H9 (cell line): ENCODE results near the gene RLF. TPM values are rescaled to one million over a fixed set of nuclear protein-coding genes. Genes with fewer than 3 reads are reported as not detected.

Source experiments
- DNase-seq: peaks from one replicate; pipeline ENCODE4 v3.0.0-alpha.2; 2017
- H2AFZ ChIP-seq: one replicate; pipeline ENCODE4 v1.6.1; 2013; ENCODE audit warnings: mild to moderate bottlenecking, low read length, control low read depth, moderate library complexity
- H2AK5ac ChIP-seq: 2 replicates; pipeline ENCODE4 v1.6.1; 2013; ENCODE audit warnings: low read length, control low read depth, mixed read lengths; ENCODE audit not compliant: insufficient read length
- H2BK120ac ChIP-seq: one replicate; pipeline ENCODE4 v1.6.1; 2013; ENCODE audit warnings: low read depth, mild to moderate bottlenecking, low read length, control low read depth, inconsistent platforms; ENCODE audit not compliant: poor library complexity, severe bottlenecking
- H2BK12ac ChIP-seq: 2 replicates; pipeline ENCODE4 v1.6.1; 2013; ENCODE audit warnings: low read length, control low read depth, mixed read lengths, low read depth; ENCODE audit not compliant: insufficient read length
- H2BK15ac ChIP-seq: 2 replicates; pipeline ENCODE4 v1.6.1; 2013; ENCODE audit warnings: low read depth, low read length, control low read depth
- H2BK20ac ChIP-seq: one replicate; pipeline ENCODE4 v1.6.1; 2013; ENCODE audit warnings: low read depth, mild to moderate bottlenecking, low read length, control low read depth, inconsistent platforms; ENCODE audit not compliant: poor library complexity, severe bottlenecking
- H2BK5ac ChIP-seq: 2 replicates; pipeline ENCODE4 v1.6.1; 2013; ENCODE audit warnings: low read length, control low read depth, mixed read lengths; ENCODE audit not compliant: insufficient read length
- H3K14ac ChIP-seq: 2 replicates; pipeline ENCODE4 v1.6.1; 2013; ENCODE audit warnings: low read length, control low read depth; ENCODE audit not compliant: insufficient read depth
- H3K18ac ChIP-seq: 2 replicates; pipeline ENCODE4 v1.6.1; 2013; ENCODE audit warnings: low read depth, mild to moderate bottlenecking, mixed read lengths, low read length, control low read depth; ENCODE audit not compliant: insufficient read length
- H3K23ac ChIP-seq: 2 replicates; pipeline ENCODE4 v1.6.1; 2013; ENCODE audit warnings: low read length, control low read depth, mixed read lengths, low read depth; ENCODE audit not compliant: insufficient read length
- H3K23me2 ChIP-seq: 2 replicates; pipeline ENCODE4 v1.6.1; 2013; ENCODE audit warnings: low read depth, mild to moderate bottlenecking, mixed read lengths, low read length, control low read depth; ENCODE audit not compliant: insufficient read length, poor library complexity, severe bottlenecking
- H3K27ac ChIP-seq: 2 replicates; pipeline ENCODE4 v1.5.1; 2013; ENCODE audit warnings: low read length, control low read depth, mixed read lengths, low read depth; ENCODE audit not compliant: insufficient read length
- H3K27me3 ChIP-seq: 2 replicates; pipeline ENCODE4 v1.6.1; 2013; ENCODE audit warnings: low read length, control low read depth, inconsistent platforms; ENCODE audit not compliant: insufficient read depth
- H3K4ac ChIP-seq: 2 replicates; pipeline ENCODE4 v1.6.1; 2013; ENCODE audit warnings: low read depth, mild to moderate bottlenecking, control low read depth, inconsistent platforms, low read length, moderate library complexity
- H3K4me1 ChIP-seq: 2 replicates; pipeline ENCODE4 v1.6.1; 2013; ENCODE audit warnings: low read length, control low read depth, inconsistent platforms; ENCODE audit not compliant: insufficient read depth
- H3K4me2 ChIP-seq: 2 replicates; pipeline ENCODE4 v1.6.1; 2013; ENCODE audit warnings: low read length, control low read depth, mixed read lengths; ENCODE audit not compliant: insufficient read length, insufficient read depth
- H3K56ac ChIP-seq: 2 replicates; pipeline ENCODE4 v1.6.1; 2013; ENCODE audit warnings: low read depth, mild to moderate bottlenecking, mixed read lengths, low read length, control low read depth; ENCODE audit not compliant: insufficient read length
- H3K79me1 ChIP-seq: 2 replicates; pipeline ENCODE4 v1.6.1; 2013; ENCODE audit warnings: low read depth, mild to moderate bottlenecking, moderate library complexity, low read length, control low read depth, inconsistent platforms; ENCODE audit not compliant: insufficient read depth, poor library complexity, severe bottlenecking
- H3K79me2 ChIP-seq: 2 replicates; pipeline ENCODE4 v1.6.1; 2013; ENCODE audit warnings: low read length, control low read depth, inconsistent platforms; ENCODE audit not compliant: insufficient read depth
- H3K9ac ChIP-seq: 2 replicates; pipeline ENCODE4 v1.6.1; 2013; ENCODE audit warnings: low read length, control low read depth, mixed read lengths; ENCODE audit not compliant: insufficient read length; ENCODE audit errors: extremely low read depth
- H3K9me3 ChIP-seq: one replicate; pipeline ENCODE4 v1.6.1; 2013; ENCODE audit warnings: low read depth, low read length, inconsistent platforms; ENCODE audit not compliant: control insufficient read depth
- H3T11ph ChIP-seq: one replicate; pipeline ENCODE4 v1.6.1; 2013; ENCODE audit warnings: mild to moderate bottlenecking, low read length, control low read depth, inconsistent platforms
- H4K20me1 ChIP-seq: one replicate; pipeline ENCODE4 v1.6.1; 2013; ENCODE audit not compliant: control insufficient read depth, insufficient read length, insufficient read depth
- H4K5ac ChIP-seq: 2 replicates; pipeline ENCODE4 v1.6.1; 2013; ENCODE audit warnings: low read depth, mild to moderate bottlenecking, mixed read lengths, low read length, control low read depth; ENCODE audit not compliant: insufficient read length
- H4K8ac ChIP-seq: replicated peaks from 2 replicates; pipeline ENCODE4 v1.6.1; 2013; ENCODE audit warnings: low read length, control low read depth, mixed read lengths, low read depth; ENCODE audit not compliant: insufficient read length
- H4K91ac ChIP-seq: 2 replicates; pipeline ENCODE4 v1.6.1; 2013; ENCODE audit warnings: low read depth, mild to moderate bottlenecking, moderate library complexity, mixed read lengths, low read length, control low read depth; ENCODE audit not compliant: insufficient read length
- H3K27ac Mint-ChIP-seq, 3 experiments: 2 replicates in 2 of 3; 3 replicates in 1 of 3; pipeline ENCODE4 v1.8.0; 2020 to 2021; ENCODE audit warnings: mixed read lengths in 3 of 3, mild to moderate bottlenecking in 1 of 3, moderate library complexity in 1 of 3
- H3K27me3 Mint-ChIP-seq: 2 replicates; pipeline ENCODE4 v1.8.0; 2021; ENCODE audit warnings: low read depth, mild to moderate bottlenecking, moderate library complexity, mixed read lengths
- H3K36me3 Mint-ChIP-seq, 3 experiments: 2 replicates in 2 of 3; 3 replicates in 1 of 3; pipeline ENCODE4 v1.8.0; 2020 to 2021; ENCODE audit warnings: low read depth in 3 of 3, mixed read lengths in 3 of 3; ENCODE audit not compliant: insufficient read depth in 1 of 3
- H3K4me1 Mint-ChIP-seq, 2 experiments: 2 replicates each; pipeline ENCODE4 v1.8.0; 2020; ENCODE audit warnings: mixed read lengths in 2 of 2
- H3K4me3 Mint-ChIP-seq, 2 experiments: 2 replicates in 1 of 2; 3 replicates in 1 of 2; pipeline ENCODE4 v1.8.0; 2020 to 2021; ENCODE audit warnings: mild to moderate bottlenecking in 2 of 2, mixed read lengths in 2 of 2, moderate library complexity in 1 of 2
- H3K9me3 Mint-ChIP-seq, 2 experiments: 2 replicates in 1 of 2; 3 replicates in 1 of 2; pipeline ENCODE4 v1.8.0; 2020; ENCODE audit warnings: mild to moderate bottlenecking in 2 of 2, mixed read lengths in 2 of 2, moderate library complexity in 1 of 2
- WGBS: extraction: QIAGEN DNeasy Blood & Tissue Kit; methylation state at CpG from one replicate; pipeline ENCODE4 v1.1.7; 2013; ENCODE audit warnings: missing lambda C conversion rate, low lambda C conversion rate, mixed read lengths; ENCODE audit not compliant: insufficient read length; ENCODE audit errors: extremely low coverage; 5-methylcytosine and 5-hydroxymethylcytosine counted together
- total RNA-seq: library from RNA; stranded (reverse); gene quantifications from 2 replicates; pipeline ENCODE4 v1.2.1, GENCODE V29; 2021
- TF ChIP-seq, protein P1 (sequence below): fragments of 200-600 bp; sonication (generic); conservative IDR thresholded peaks from 3 replicates; pipeline ENCODE4 v1.8.0; 2021; ENCODE audit warnings: antibody characterized with exemption, mild to moderate bottlenecking

Gene RLF
- total RNA-seq, 1 experiment from 2014 or later = 19.2 TPM

DNA sequence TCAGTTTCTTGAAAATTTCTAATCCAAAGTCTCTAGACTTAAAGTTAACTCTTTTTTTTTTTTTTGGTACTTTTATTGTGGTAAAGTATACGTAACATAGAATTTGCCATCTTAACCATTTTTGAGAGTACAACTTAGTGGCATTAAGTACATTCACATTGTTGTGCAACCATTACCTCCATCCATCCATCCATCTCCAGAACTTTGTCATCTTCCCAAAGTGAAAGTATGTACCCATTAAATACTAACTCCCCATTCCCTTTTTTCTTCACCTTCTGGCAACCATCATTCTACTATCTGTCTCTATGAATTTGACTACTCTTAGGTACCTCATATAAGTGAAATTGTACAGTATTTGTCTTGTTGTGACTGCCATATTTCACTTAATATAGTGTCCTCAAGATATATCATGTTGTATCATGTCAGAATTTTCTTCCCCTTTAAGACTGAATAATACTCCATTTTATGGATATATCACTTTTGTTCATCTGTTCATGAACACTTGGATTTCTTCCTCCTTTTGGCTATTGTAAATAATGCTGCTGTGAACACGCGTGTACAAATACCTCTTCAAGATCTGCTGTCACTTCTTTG is 18.4 kb downstream of the RLF start:
- Histone ChIP-seq H2BK120ac (no peak overlapping the region), H3K56ac (no peak overlapping the region), H3K14ac (no peak overlapping the region), H4K91ac (no peak overlapping the region), H3K18ac (no peak overlapping the region), H3K9ac (no peak overlapping the region), H3K23ac (no peak overlapping the region), H2AFZ (no peak overlapping the region), H3K4me1 (no peaks in the 10 kb centered on the region; the same call in 1 of the 2 replicates), H2BK12ac (no peak overlapping the region), H2BK20ac (no peak overlapping the region), H2AK5ac (no peak overlapping the region), H4K8ac (no peak overlapping the region), H3K9me3 (no peaks in the 10 kb centered on the region), H2BK5ac (no peak overlapping the region), H3K4me2 (no peak overlapping the region), H3K27ac (no peak overlapping the region), H3K79me2 (peaks cover 19% of the 10 kb centered on the region; the same call in 1 of the 2 replicates), H4K20me1 (no peaks in the 10 kb centered on the region), H4K5ac (no peak overlapping the region), H2BK15ac (no peak overlapping the region), H3K23me2 (no peaks in the 10 kb centered on the region), H3K27me3 (no peaks in the 10 kb centered on the region), H3K4ac (no peak overlapping the region), H3K79me1 (peaks cover 14% of the 10 kb centered on the region), H3T11ph (no peak overlapping the region)
- Mint-ChIP-seq H3K4me3 (no peak overlapping the region), H3K27me3 (no peaks in the 10 kb centered on the region), H3K36me3 (peaks cover 0 to 5% (median 4%) of the 10 kb centered on the region in 3 experiments; a peak in 4 of 7 replicates), H3K9me3 (no peaks in the 10 kb centered on the region), H3K4me1 (peaks cover 5 to 7% of the 10 kb centered on the region in 2 experiments), H3K27ac (no peak overlapping the region; a peak in 1 of 7 replicates)
- no CpG with 5 or more reads among the region's 3 CpGs for WGBS
- TF ChIP-seq, protein P1, sequence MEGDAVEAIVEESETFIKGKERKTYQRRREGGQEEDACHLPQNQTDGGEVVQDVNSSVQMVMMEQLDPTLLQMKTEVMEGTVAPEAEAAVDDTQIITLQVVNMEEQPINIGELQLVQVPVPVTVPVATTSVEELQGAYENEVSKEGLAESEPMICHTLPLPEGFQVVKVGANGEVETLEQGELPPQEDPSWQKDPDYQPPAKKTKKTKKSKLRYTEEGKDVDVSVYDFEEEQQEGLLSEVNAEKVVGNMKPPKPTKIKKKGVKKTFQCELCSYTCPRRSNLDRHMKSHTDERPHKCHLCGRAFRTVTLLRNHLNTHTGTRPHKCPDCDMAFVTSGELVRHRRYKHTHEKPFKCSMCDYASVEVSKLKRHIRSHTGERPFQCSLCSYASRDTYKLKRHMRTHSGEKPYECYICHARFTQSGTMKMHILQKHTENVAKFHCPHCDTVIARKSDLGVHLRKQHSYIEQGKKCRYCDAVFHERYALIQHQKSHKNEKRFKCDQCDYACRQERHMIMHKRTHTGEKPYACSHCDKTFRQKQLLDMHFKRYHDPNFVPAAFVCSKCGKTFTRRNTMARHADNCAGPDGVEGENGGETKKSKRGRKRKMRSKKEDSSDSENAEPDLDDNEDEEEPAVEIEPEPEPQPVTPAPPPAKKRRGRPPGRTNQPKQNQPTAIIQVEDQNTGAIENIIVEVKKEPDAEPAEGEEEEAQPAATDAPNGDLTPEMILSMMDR = no peak
- no peak for DNase-seq
